A204.1 (cell line): ENCODE results near the gene CAMK1G.

Source experiments
- FAIRE-seq: peaks from 2 replicates; lab custom pipeline; 2012; peaks lifted over from hg19 to GRCh38; lab: Jason Lieb, UNC

CAMK1G gene

GRCh38 chr1:209601809-209602657 lies 18.5 kb downstream of the CAMK1G start:
- FAIRE-seq, result no peak

- no peak for FAIRE-seq
Measured at GRCh38 chr1:209603877-209604276, 20.4 kb downstream of the CAMK1G start.

GRCh38 chr1:209607102-209607794 lies 23.7 kb downstream of the CAMK1G start:
- no peak for FAIRE-seq

- no peak for FAIRE-seq
Measured at GRCh38 chr1:209607795-209608178, 24.3 kb downstream of the CAMK1G start.

GRCh38 chr1:209609041-209609790 lies 25.7 kb downstream of the CAMK1G start:
- FAIRE-seq, result no peak

GRCh38 chr1:209609791-209610630 lies 26.5 kb downstream of the CAMK1G start:
- no peak for FAIRE-seq

GRCh38 chr1:209610631-209610905 lies 27.1 kb downstream of the CAMK1G start:
- no peak for FAIRE-seq

GRCh38 chr1:209611771-209612570 lies 28.5 kb downstream of the CAMK1G start:
- FAIRE-seq, result no peak

- FAIRE-seq, result no peak
Measured at GRCh38 chr1:209612646-209613399, 29.3 kb downstream of the CAMK1G start.

- no peak for FAIRE-seq
Measured at GRCh38 chr1:209613400-209614150, 30.1 kb downstream of the CAMK1G start.

- no peak for FAIRE-seq
Measured at GRCh38 chr1:209614151-209614420, 30.6 kb downstream of the CAMK1G start.

GRCh38 chr1:209614906-209615305 lies 31.4 kb downstream of the CAMK1G start:
- FAIRE-seq, result no peak

GRCh38 chr1:209616366-209617046 lies 33.0 kb downstream of the CAMK1G start:
- no peak for FAIRE-seq

- FAIRE-seq, result no peak
Measured at GRCh38 chr1:209617047-209617673, 33.6 kb downstream of the CAMK1G start.

- no peak for FAIRE-seq
Measured at GRCh38 chr1:209617755-209618154, 34.2 kb downstream of the CAMK1G start.

GRCh38 chr1:209618291-209618690 lies 34.8 kb downstream of the CAMK1G start:
- FAIRE-seq, result no peak

- no peak for FAIRE-seq
Measured at GRCh38 chr1:209618756-209619420, 35.4 kb downstream of the CAMK1G start.

GRCh38 chr1:209619696-209620486 lies 36.4 kb downstream of the CAMK1G start:
- FAIRE-seq, result no peak
